A549 (cell line): ENCODE results near the gene ELF5.

Experiments used
- CTCF ChIP-seq: fragments of >200 bp; sonication (Bioruptor Twin); formaldehyde crosslinking; IDR thresholded peaks from 3 replicates; pipeline ENCODE4 v1.5.1; 2016
- FOSL2 ChIP-seq, 2 experiments: fragments of 450-650 bp in 1 of 2; fragments of >200 bp in 1 of 2; sonication (Bioruptor Twin) in 1 of 2; formaldehyde crosslinking; IDR thresholded peaks; 2 replicates each; pipeline versions ENCODE4 v1.5.0 to v1.6.1; 2016 to 2020; ENCODE audit warnings: mild to moderate bottlenecking in 1 of 2, moderate library complexity in 1 of 2
- KDM1A ChIP-seq: fragments of 200-600 bp; sonication (generic); IDR thresholded peaks from 2 replicates; pipeline ENCODE4 v1.6.1; 2016; ENCODE audit warnings: low read depth, mild to moderate bottlenecking
- MYC ChIP-seq: IDR thresholded peaks from 2 replicates; pipeline ENCODE4 v1.6.1; 2012; ENCODE audit warnings: mild to moderate bottlenecking, inconsistent platforms, low read length, improper control_type of control experiment, borderline replicate concordance
- POLR2A ChIP-seq: IDR thresholded peaks from 2 replicates; pipeline ENCODE4 v1.6.1; 2012; ENCODE audit warnings: mild to moderate bottlenecking, low read length
- REST ChIP-seq: fragments of 200-600 bp; sonication (generic); IDR thresholded peaks from 2 replicates; pipeline ENCODE4 v1.6.1; 2016; ENCODE audit warnings: antibody characterized with exemption, mild to moderate bottlenecking, moderate library complexity
- USF2 ChIP-seq: fragments of 450-650 bp; IDR thresholded peaks from 2 replicates; pipeline ENCODE4 v1.6.1; 2014; ENCODE audit warnings: antibody characterized with exemption

- TF ChIP-seq KDM1A (no peak), CTCF (no peak), FOSL2 (IDR thresholded peaks at IDR 0.05) (no peak), FOSL2 (CRISPR knock-in tag; IDR thresholded peaks at IDR 0.05) (no peak), POLR2A (no peak), REST (no peak), MYC (no peak), USF2 (no peak)
These were observed 27.3 kb upstream of the ELF5 start for GRCh38 chr11:34540870-34541269.
